ENCODE measurements around the gene SUDS3. TPM values are rescaled to one million over a fixed set of nuclear protein-coding genes. Genes with fewer than 3 reads are reported as not detected.

Gene SUDS3
- total and polyA plus RNA-seq, 4 donors: 6.7 to 22.8 (median 12.3) TPM

- no peak overlapping the region for H3K4me3 ChIP-seq (ENCODE audit: low read depth in 1 of 3, low read length in 3 of 3)
- H3K9ac ChIP-seq (ENCODE audit: low read depth in 1 of 2, low read length in 2 of 2): no peak overlapping the region
- H3K27ac ChIP-seq (ENCODE audit: low read depth in 1 of 2, low read length in 2 of 2): peak overlapping the region; percentile 66 to 71
- no peak for DNase-seq (ENCODE audit: low spot score)
- peaks cover 4 to 34% (median 23%) of the 10 kb centered on the region in 4 donors for H3K4me1 ChIP-seq (ENCODE audit: control insufficient read depth in 4 of 4, insufficient read depth in 4 of 4, low read length in 3 of 4)
- no peaks in the 10 kb centered on the region for H3K27me3 ChIP-seq (ENCODE audit: control insufficient read depth in 4 of 4, insufficient read depth in 4 of 4, low read length in 3 of 4)
- H3K36me3 ChIP-seq (ENCODE audit: control insufficient read depth in 4 of 4, insufficient read depth in 3 of 4, low read depth in 1 of 4, low read length in 3 of 4): no peaks in the 10 kb centered on the region
- WGBS: 86% methylated on average over 1 of the region's 1 CpG
- no peak for TF ChIP-seq RAD21 (IDR thresholded peaks at IDR 0.05)
- no peak for TF ChIP-seq FOXA1 (IDR thresholded peaks at IDR 0.05)
- TF ChIP-seq YY1 (IDR thresholded peaks at IDR 0.05): no peak
- TF ChIP-seq HNF4A (conservative IDR thresholded peaks at IDR 0.05): no peak
- TF ChIP-seq CTCF (IDR thresholded peaks at IDR 0.05; ENCODE audit: low read depth, low read length, missing input control): no peak
- TF ChIP-seq FOXA2 (IDR thresholded peaks at IDR 0.05): no peak
- TF ChIP-seq HNF4G (IDR thresholded peaks at IDR 0.05): no peak
- TF ChIP-seq REST (IDR thresholded peaks at IDR 0.05): no peak
- no peak for TF ChIP-seq NR2F2 (IDR thresholded peaks at IDR 0.05)
- TF ChIP-seq GABPA (IDR thresholded peaks at IDR 0.05 in 1 of 2, conservative IDR thresholded peaks at IDR 0.05 in 1 of 2): no peak
- no peak for TF ChIP-seq EGR1 (IDR thresholded peaks at IDR 0.05; ENCODE audit: low read depth in 2 of 2)
- no peak for TF ChIP-seq MAX (IDR thresholded peaks at IDR 0.05)
- no peak for TF ChIP-seq JUND (IDR thresholded peaks at IDR 0.05)
- TF ChIP-seq TAF1 (conservative IDR thresholded peaks at IDR 0.05): no peak
- TF ChIP-seq SP1 (IDR thresholded peaks at IDR 0.05): no peak
- TF ChIP-seq, protein P1, sequence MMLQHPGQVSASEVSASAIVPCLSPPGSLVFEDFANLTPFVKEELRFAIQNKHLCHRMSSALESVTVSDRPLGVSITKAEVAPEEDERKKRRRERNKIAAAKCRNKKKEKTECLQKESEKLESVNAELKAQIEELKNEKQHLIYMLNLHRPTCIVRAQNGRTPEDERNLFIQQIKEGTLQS (IDR thresholded peaks at IDR 0.05): no peak
- TF ChIP-seq, protein P2, sequence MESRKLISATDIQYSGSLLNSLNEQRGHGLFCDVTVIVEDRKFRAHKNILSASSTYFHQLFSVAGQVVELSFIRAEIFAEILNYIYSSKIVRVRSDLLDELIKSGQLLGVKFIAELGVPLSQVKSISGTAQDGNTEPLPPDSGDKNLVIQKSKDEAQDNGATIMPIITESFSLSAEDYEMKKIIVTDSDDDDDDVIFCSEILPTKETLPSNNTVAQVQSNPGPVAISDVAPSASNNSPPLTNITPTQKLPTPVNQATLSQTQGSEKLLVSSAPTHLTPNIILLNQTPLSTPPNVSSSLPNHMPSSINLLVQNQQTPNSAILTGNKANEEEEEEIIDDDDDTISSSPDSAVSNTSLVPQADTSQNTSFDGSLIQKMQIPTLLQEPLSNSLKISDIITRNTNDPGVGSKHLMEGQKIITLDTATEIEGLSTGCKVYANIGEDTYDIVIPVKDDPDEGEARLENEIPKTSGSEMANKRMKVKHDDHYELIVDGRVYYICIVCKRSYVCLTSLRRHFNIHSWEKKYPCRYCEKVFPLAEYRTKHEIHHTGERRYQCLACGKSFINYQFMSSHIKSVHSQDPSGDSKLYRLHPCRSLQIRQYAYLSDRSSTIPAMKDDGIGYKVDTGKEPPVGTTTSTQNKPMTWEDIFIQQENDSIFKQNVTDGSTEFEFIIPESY (IDR thresholded peaks at IDR 0.05): no peak
- TF ChIP-seq RXRA (IDR thresholded peaks at IDR 0.05): no peak
- no peaks in the 10 kb centered on the region for H3K9me3 ChIP-seq (ENCODE audit: control insufficient read depth in 4 of 4, low read length in 3 of 4)
These were observed 18.4 kb upstream of the SUDS3 start for GRCh38 chr12:118358008-118358359.
